ENCODE results near the gene COL12A1.

- no peak for TF ChIP-seq CTCF (optimal IDR thresholded peaks at IDR 0.05 in 1 of 3, IDR thresholded peaks at IDR 0.05 in 1 of 3, conservative IDR thresholded peaks at IDR 0.05 in 1 of 3; ENCODE audit: extremely low read depth in 1 of 3, insufficient read depth in 2 of 3, low read length in 3 of 3)
- TF ChIP-seq EZH2 (IDR thresholded peaks at IDR 0.05; ENCODE audit: low read length) = no peak
Measured at GRCh38 chr6:75089151-75089897, 116.5 kb downstream of the COL12A1 start.

All from keratinocyte (primary cell).